Suprapubic skin (tissue), 4 donors: ENCODE results near the gene SPTAN1.
A peak's percentile ranks its signal among the peaks of the same experiment; 100 is the strongest.

Experiments used
- EP300 ChIP-seq: sonication (generic); formaldehyde crosslinking; IDR thresholded peaks from one replicate; pipeline ENCODE4 v1.6.1; 2017; ENCODE audit warnings: antibody characterized with exemption
- POLR2A ChIP-seq, 2 donors: fragments of 450-650 bp; IDR thresholded peaks; one replicate each; pipeline ENCODE4 v1.6.1; 2017; ENCODE audit warnings: antibody characterized with exemption in 2 of 2, mild to moderate bottlenecking in 2 of 2, moderate library complexity in 2 of 2
- POLR2AphosphoS5 ChIP-seq, 3 donors: sonication (generic); formaldehyde crosslinking; IDR thresholded peaks; one replicate each; pipeline ENCODE4 v1.6.1; 2017; ENCODE audit warnings: antibody characterized with exemption in 3 of 3
- TF ChIP-seq, protein P1 (sequence below), 2 donors: fragments of 200-600 bp in 1 of 2; fragments of 450-650 bp in 1 of 2; sonication (generic) in 1 of 2; IDR thresholded peaks; one replicate each; pipeline ENCODE4 v1.5.1; 2016 to 2019; ENCODE audit warnings: antibody characterized with exemption in 2 of 2, mild to moderate bottlenecking in 1 of 2, moderate library complexity in 1 of 2

DNA sequence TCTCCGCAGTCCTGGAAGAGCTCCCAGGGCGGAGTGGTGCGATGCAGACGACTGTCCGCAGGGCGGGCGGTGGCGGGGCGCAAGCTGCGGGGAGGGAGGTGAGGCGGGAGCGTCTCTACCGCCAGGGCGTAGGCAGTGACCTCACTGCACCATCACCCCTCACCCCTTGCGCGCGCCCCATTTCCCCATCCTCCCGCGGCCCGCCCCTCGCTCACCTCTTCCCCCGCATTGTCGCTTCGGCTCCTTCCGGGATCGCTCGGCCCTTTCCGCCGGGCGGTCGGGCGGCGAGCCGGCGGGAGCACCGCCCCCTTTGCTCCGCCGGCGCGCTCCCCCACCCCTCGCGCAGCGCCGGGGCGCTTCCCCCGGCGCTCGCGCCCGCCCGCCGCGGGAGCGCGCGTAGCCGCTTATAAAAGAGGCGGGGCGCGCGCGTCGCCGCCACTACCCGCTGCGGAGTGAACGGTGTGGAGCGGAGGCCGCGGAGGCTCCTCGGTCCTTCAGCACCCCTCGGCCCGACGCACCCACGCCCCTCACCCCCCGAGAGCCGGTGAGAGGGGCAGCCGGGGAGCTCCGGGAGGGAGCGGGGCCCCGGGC, at the start of gene SPTAN1:
- TF ChIP-seq, protein P1, sequence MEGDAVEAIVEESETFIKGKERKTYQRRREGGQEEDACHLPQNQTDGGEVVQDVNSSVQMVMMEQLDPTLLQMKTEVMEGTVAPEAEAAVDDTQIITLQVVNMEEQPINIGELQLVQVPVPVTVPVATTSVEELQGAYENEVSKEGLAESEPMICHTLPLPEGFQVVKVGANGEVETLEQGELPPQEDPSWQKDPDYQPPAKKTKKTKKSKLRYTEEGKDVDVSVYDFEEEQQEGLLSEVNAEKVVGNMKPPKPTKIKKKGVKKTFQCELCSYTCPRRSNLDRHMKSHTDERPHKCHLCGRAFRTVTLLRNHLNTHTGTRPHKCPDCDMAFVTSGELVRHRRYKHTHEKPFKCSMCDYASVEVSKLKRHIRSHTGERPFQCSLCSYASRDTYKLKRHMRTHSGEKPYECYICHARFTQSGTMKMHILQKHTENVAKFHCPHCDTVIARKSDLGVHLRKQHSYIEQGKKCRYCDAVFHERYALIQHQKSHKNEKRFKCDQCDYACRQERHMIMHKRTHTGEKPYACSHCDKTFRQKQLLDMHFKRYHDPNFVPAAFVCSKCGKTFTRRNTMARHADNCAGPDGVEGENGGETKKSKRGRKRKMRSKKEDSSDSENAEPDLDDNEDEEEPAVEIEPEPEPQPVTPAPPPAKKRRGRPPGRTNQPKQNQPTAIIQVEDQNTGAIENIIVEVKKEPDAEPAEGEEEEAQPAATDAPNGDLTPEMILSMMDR (IDR thresholded peaks at IDR 0.05): no peak
- peak; percentile 98 for TF ChIP-seq POLR2A (IDR thresholded peaks at IDR 0.05)
- peak; percentile 82 to 91 (median 88) for TF ChIP-seq POLR2AphosphoS5 (IDR thresholded peaks at IDR 0.05)
- TF ChIP-seq EP300: no peak
